Pancreas (tissue), 10 donors: ENCODE measurements around the gene ALOX5AP. TPM values are rescaled to one million over a fixed set of nuclear protein-coding genes. Genes with fewer than 3 reads are reported as not detected.

ENCODE experiments used
- ATAC-seq, 4 donors: fragments of 200-7000 bp; cut with Tn5 transposase; one replicate each; pipeline versions ENCODE4 v1.8.0 to v1.9.1; 2020; ENCODE audit warnings: mild to moderate bottlenecking in 4 of 4, moderate library complexity in 4 of 4
- DNase-seq, 6 donors: peaks; one replicate each; pipeline ENCODE4 v3.0.0-alpha.2; 2020
- FAIRE-seq: peaks from 2 replicates; lab custom pipeline; 2012; peaks lifted over from hg19 to GRCh38; lab: Jason Lieb, UNC
- H3K27ac ChIP-seq, 4 donors: fragments of 200-600 bp; sonication (generic); 1 replicate in 3 of 4; 2 replicates in 1 of 4; pipeline versions ENCODE4 v1.5.0 to v1.8.0; 2020
- H3K27me3 ChIP-seq, 4 donors: fragments of 200-600 bp; one replicate each; pipeline ENCODE4 v1.8.0; 2021
- H3K36me3 ChIP-seq, 3 donors: fragments of 200-600 bp; sonication (generic) in 1 of 3; one replicate each; pipeline versions ENCODE4 v1.5.0 to v1.8.0; 2020 to 2021
- H3K4me1 ChIP-seq, 3 donors: fragments of 200-600 bp; one replicate each; pipeline ENCODE4 v1.8.0; 2021
- H3K4me3 ChIP-seq, 4 donors: fragments of 200-600 bp; sonication (generic) in 2 of 4; one replicate each; pipeline versions ENCODE4 v1.5.0 to v1.8.0; 2020 to 2021
- H3K9me3 ChIP-seq, 4 donors: fragments of 200-600 bp; one replicate each; pipeline ENCODE4 v1.8.0; 2021
- CTCF ChIP-seq, 4 donors: fragments of 200-600 bp; sonication (generic) in 3 of 4; IDR thresholded peaks; one replicate each; pipeline versions ENCODE4 v1.5.0 to v1.8.0; 2021; ENCODE audit warnings: antibody characterized with exemption in 4 of 4
- WGBS, 2 donors: extraction: QIAGEN DNeasy Blood & Tissue Kit; methylation state at CpG; one replicate each; pipeline ENCODE4 v1.1.7; 2013; 5-methylcytosine and 5-hydroxymethylcytosine counted together
- intact Hi-C, 3 donors: fragments of 100-400 bp; cut with DNase I; formaldehyde crosslinking; loops; one replicate each; pipeline versions ENCODE4 v1.11.1 to v1.14.2; 2022
- polyA plus RNA-seq, 2 donors: library from polyadenylated mRNA; stranded (reverse); fragments of 200-250 nt; gene quantifications; one replicate each; pipeline ENCODE4 v1.2.3, GENCODE V29; 2013
- total RNA-seq, 6 donors: library from RNA; stranded (reverse); fragmentation: NEBNext Ultra II Directional in 4 of 6; extraction: Animal tissue kit (Norgen Biotek cat#: 25700) in 4 of 6; gene quantifications; one replicate each; pipeline versions ENCODE4 v1.2.1 to v1.2.4, GENCODE V29; 2021 to 2023
- donor health status: healthy with polysubstance abuse.
- donor health status: DM: no; HTN: no; CAD: no; lungs with moderate emphysema.
- donor health status: DM: no; HTN: no; CAD: no.
- donor health status: control.
- donor health status: control.
- donor health status: Bipolar disorder and iron deficiency.
- donor health status: DM: yes; HTN: yes; CAD: no.
- donor health status: DM: no; HTN: no; CAD: no.
- donor health status: DM: no; HTN: no; CAD: no.
- donor health status: DM: yes; HTN: yes; CAD: no.

ALOX5AP gene
- total and polyA plus RNA-seq, 8 donors = 1.3 to 33.2 (median 3.6) TPM

- H3K27me3 ChIP-seq = no peaks in the 10 kb centered on the region
- peak in 3 of 4 donors; percentile 30 to 85 (median 81) for ATAC-seq
- H3K9me3 ChIP-seq = no peaks in the 10 kb centered on the region
- no peak for FAIRE-seq
- WGBS, 2 donors = 58 to 66% methylated on average over 13 of the region's 13 CpGs
- intact Hi-C loops = no loop called here
- no peak overlapping the region for H3K4me3 ChIP-seq
- DNase-seq = no peak
- H3K4me1 ChIP-seq = no peaks in the 10 kb centered on the region
- H3K36me3 ChIP-seq = no peaks in the 10 kb centered on the region
- TF ChIP-seq CTCF (IDR thresholded peaks at IDR 0.05) = no peak
- H3K27ac ChIP-seq = no peak overlapping the region
Measured at GRCh38 chr13:30712536-30713532, 22.5 kb upstream of the ALOX5AP start.

- intact Hi-C loops = no loop called here
- no peak for TF ChIP-seq CTCF (IDR thresholded peaks at IDR 0.05)
- ATAC-seq (peak in 1 of 4 donors; percentile 28), DNase-seq (no peak), FAIRE-seq (no peak)
- no peaks in the 10 kb centered on the region for H3K27me3 ChIP-seq
- no peak overlapping the region for H3K27ac ChIP-seq
- H3K9me3 ChIP-seq = no peaks in the 10 kb centered on the region
- no peak overlapping the region for H3K4me3 ChIP-seq
- H3K36me3 ChIP-seq = no peaks in the 10 kb centered on the region
- H3K4me1 ChIP-seq = no peaks in the 10 kb centered on the region
- WGBS, 2 donors = 83 to 86% methylated on average over 10 of the region's 10 CpGs
Measured at GRCh38 chr13:30714629-30715371, 20.5 kb upstream of the ALOX5AP start.

GRCh38 chr13:30715372-30715756 lies 20.0 kb upstream of the ALOX5AP start:
- no peak overlapping the region for H3K4me3 ChIP-seq
- intact Hi-C loops = no loop called here
- H3K4me1 ChIP-seq = no peaks in the 10 kb centered on the region
- WGBS, 2 donors = 92 to 95% methylated on average over 4 of the region's 4 CpGs
- no peak for DNase-seq
- FAIRE-seq = no peak
- no peak for ATAC-seq
- no peaks in the 10 kb centered on the region for H3K36me3 ChIP-seq
- H3K27me3 ChIP-seq = no peaks in the 10 kb centered on the region
- H3K9me3 ChIP-seq = no peaks in the 10 kb centered on the region
- TF ChIP-seq CTCF (IDR thresholded peaks at IDR 0.05) = no peak
- H3K27ac ChIP-seq = no peak overlapping the region

- H3K27me3 ChIP-seq = no peaks in the 10 kb centered on the region
- no peaks in the 10 kb centered on the region for H3K36me3 ChIP-seq
- TF ChIP-seq CTCF (IDR thresholded peaks at IDR 0.05) = no peak
- intact Hi-C loops = no loop called here
- no peaks in the 10 kb centered on the region for H3K9me3 ChIP-seq
- no peak for ATAC-seq
- no peak overlapping the region for H3K4me3 ChIP-seq
- H3K27ac ChIP-seq = no peak overlapping the region
- no peak for DNase-seq
- H3K4me1 ChIP-seq = no peaks in the 10 kb centered on the region
- FAIRE-seq = no peak
- 69 to 79% methylated on average over 4 of the region's 4 CpGs for WGBS, 2 donors
Measured at GRCh38 chr13:30715837-30716236, 19.5 kb upstream of the ALOX5AP start.
